ENCODE data around the gene GNPTAB.

Gene GNPTAB

DNA sequence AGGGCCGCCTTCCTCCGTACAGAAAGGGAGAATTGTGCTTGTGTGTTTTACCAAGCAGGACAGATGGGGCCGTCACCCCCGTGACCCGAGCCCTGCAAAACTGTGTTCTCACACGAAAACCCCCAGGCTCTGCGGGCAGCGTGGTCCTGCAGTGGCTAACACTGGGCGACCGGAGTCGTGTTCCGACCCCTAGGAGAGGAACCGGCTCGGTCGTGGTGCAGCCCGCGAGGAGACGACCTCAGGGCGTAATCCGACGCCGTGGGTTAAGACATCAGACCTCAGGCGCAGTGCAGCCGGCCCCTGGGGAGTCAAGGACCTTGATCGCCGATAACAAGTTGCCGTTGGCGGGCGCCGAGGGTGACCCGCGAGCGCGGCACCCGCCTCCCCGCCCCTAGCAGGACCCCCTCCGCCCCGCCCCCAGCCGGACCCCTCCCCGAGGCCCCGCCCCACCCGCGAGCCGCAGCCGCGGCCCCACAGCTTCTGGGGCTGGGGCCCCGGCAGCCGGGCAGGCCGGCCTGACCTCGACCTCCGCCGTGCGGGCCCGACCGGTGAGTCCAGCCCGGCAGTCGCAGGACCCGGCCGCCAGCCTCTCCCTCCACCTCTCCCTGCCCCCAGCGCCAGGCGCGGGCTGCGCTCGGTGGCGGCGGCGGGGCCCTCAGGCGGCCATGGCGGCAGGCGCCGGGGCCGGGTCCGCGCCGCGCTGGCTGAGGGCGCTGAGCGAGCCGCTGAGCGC lies 133.4 kb downstream of the GNPTAB start, which contains the start of gene CHPT1:
CHPT1 (plus strand) TSS at position 444 of the 733 bp plus-strand sequence; CDS start at position 666, 222 bp downstream.
- Histone ChIP-seq H3K9me3 (no peaks in the 10 kb centered on the region), H3K27me3 (no peaks in the 10 kb centered on the region), H3K4me1 (peaks cover 3% of the 10 kb centered on the region; the same call in 1 of the 2 replicates), H3K36me3 (peaks cover 5% of the 10 kb centered on the region; the same call in 1 of the 2 replicates), H3K4me3 (ENCODE audit: low read depth, low read length) (peak within 1 kb of the TSS; percentile 83)
- TF ChIP-seq CTCF (IDR thresholded peaks at IDR 0.05; ENCODE audit: low read depth, low read length) = no peak
- peak; percentile 83 for DNase-seq

- TF ChIP-seq CTCF (IDR thresholded peaks at IDR 0.05; ENCODE audit: low read depth, low read length) = no peak
- peak; percentile 51 for DNase-seq
- no peaks in the 10 kb centered on the region for H3K9me3 ChIP-seq
- H3K36me3 ChIP-seq = peaks cover 5% of the 10 kb centered on the region; the same call in 1 of the 2 replicates
- H3K4me1 ChIP-seq = peaks cover 3% of the 10 kb centered on the region; the same call in 1 of the 2 replicates
- H3K4me3 ChIP-seq (ENCODE audit: low read depth, low read length) = peak overlapping the region; percentile 83
- H3K27me3 ChIP-seq = no peaks in the 10 kb centered on the region
Observed at GRCh38 chr12:101696251-101697196, 134.2 kb downstream of the GNPTAB start.

GRCh38 chr12:101695706-101696105 lies 135.1 kb downstream of the GNPTAB start:
- Histone ChIP-seq H3K4me1 (peaks cover 3% of the 10 kb centered on the region; the same call in 1 of the 2 replicates), H3K4me3 (ENCODE audit: low read depth, low read length) (no peak overlapping the region), H3K9me3 (no peaks in the 10 kb centered on the region), H3K36me3 (peaks cover 5% of the 10 kb centered on the region; the same call in 1 of the 2 replicates), H3K27me3 (no peaks in the 10 kb centered on the region)
- TF ChIP-seq CTCF (IDR thresholded peaks at IDR 0.05; ENCODE audit: low read depth, low read length) = no peak
- no peak for DNase-seq

All from BE2C (cell line).